AG09309 (cell line): Measurements from ENCODE around the gene FASN.

ENCODE experiments used
- DNase-seq: peaks from one replicate; pipeline ENCODE4 v3.0.0-alpha.2; 2010; ENCODE audit warnings: low read depth
- H3K4me3 ChIP-seq: 2 replicates; pipeline ENCODE4 v1.5.1; 2011; ENCODE audit warnings: mild to moderate bottlenecking, low read depth, low read length, moderate library complexity; ENCODE audit not compliant: control insufficient read depth
- TF ChIP-seq, protein P1 (sequence below): IDR thresholded peaks from 2 replicates; pipeline ENCODE4 v1.5.1; 2011; ENCODE audit warnings: mild to moderate bottlenecking, low read depth, low read length, inconsistent platforms; ENCODE audit not compliant: insufficient read depth, control insufficient read depth; ENCODE audit errors: missing control alignments

The FASN gene

DNA sequence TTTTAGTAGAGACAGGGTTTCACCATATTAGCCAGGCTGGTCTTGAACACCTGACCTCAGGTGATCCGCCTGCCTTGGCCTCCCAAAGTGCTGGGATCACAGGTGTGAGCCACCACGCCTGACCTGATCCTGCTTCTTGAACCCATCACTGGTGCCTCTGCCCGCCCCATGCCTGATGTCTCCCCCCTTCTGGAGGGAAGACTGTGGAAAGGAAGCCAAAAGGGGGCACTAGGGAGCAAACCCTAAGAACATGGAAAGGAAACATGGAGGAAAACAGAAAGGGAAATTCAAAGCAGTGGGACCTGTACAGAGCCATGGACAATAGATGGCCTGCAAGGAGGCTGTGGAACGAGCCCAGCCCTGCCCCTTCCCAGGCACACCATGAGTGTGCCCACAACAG is 31.1 kb upstream of the FASN start:
- no peak for DNase-seq
- H3K4me3 ChIP-seq, result no peak overlapping the region
- TF ChIP-seq, protein P1, sequence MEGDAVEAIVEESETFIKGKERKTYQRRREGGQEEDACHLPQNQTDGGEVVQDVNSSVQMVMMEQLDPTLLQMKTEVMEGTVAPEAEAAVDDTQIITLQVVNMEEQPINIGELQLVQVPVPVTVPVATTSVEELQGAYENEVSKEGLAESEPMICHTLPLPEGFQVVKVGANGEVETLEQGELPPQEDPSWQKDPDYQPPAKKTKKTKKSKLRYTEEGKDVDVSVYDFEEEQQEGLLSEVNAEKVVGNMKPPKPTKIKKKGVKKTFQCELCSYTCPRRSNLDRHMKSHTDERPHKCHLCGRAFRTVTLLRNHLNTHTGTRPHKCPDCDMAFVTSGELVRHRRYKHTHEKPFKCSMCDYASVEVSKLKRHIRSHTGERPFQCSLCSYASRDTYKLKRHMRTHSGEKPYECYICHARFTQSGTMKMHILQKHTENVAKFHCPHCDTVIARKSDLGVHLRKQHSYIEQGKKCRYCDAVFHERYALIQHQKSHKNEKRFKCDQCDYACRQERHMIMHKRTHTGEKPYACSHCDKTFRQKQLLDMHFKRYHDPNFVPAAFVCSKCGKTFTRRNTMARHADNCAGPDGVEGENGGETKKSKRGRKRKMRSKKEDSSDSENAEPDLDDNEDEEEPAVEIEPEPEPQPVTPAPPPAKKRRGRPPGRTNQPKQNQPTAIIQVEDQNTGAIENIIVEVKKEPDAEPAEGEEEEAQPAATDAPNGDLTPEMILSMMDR, result peak; percentile 16

DNA sequence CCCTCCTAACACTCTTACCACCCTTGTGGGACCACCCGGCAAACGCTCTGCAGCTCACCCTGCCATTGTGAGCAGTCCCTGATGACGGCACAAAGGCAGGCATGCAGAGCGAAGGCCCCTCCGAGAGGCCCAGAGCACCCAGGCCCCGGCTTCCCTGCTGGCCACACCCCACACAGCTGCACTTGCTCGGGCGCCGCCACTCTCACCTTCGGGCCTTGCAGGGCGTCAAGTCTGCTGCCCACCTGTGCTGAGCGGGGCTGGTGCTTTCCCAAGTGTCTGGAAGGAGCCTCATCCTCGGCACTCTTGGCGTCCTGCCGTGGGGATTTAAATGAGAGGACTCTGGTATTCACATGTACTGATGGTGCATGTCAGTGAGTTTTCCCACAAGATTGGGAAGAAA is 30.3 kb upstream of the FASN start:
- H3K4me3 ChIP-seq, result no peak overlapping the region
- no peak for DNase-seq
- TF ChIP-seq, protein P1, result no peak

DNA sequence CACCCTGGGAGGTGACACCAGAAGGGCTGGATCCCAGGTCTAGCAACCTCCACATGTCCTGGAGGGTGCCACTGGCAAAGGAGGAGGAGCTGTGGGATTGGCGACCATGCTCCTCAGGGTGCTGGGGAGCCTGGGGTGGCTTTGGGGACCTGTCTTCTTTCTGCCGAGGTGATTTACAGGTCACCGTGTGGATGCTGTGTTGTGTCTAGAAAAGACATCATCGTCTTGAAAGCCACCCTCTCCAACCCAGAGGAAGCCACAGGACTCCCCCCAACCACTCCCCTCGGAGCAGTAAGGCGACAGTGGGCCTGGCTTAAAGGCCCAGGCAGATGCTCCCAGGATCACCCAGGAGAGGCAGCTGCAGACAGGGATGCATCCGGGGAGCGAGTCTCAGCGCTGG is 29.7 kb upstream of the FASN start:
- DNase-seq, result no peak
- TF ChIP-seq, protein P1, result no peak
- no peak overlapping the region for H3K4me3 ChIP-seq

DNA sequence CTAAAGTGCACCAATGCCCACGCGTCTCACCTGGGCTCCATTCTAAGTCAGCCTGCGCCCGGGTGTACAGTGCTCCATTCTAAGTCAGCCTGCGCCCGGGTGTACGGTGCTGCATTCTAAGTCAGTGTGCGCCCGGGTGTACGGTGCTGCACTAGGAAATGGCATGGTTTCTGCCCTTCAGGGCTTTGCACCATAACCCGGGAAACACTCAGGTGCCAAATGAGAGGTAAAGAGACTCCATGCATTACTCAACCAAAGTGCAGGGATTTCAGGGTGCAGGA is 29.2 kb upstream of the FASN start:
- no peak overlapping the region for H3K4me3 ChIP-seq

DNA sequence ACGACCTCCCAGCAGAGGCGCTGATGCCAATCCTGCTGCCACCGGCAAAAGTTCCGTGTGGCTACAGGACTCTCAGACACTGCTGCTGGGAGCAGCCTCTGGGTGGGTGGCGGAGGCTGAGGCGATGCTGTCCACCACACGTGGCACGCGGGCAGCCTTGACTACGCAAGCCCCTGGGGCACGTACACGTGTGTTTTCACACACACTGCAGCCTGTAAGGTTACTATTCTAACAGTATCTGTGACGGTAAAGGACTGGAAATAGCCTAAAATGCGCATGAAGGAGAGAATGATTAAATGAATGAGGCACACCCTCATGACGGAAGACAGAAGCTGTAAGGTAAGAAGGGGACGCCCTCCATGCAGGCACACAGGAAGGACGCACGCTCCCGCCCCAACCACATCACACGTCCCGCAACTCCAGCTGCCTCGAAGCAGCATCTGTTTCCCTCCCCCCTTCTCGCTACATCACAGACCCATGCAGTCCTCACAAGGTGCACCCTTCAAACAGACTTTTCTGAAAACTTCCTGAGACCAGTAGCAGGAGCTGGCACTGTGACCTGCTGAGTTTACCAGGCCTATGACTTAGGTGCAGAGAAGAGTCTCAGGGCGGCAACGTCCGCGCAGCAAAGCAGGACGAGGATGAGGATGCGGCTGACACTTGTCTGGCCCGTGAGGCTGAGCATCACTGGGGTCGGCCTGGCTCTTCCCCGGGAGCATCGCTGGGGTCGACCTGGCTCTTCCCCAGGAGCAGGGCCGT is 28.7 kb upstream of the FASN start:
- no peak for DNase-seq
- TF ChIP-seq, protein P1, result no peak
- H3K4me3 ChIP-seq, result no peak overlapping the region

More for the DNA sequence above, 29.2 kb upstream of the FASN start:
- no peak for DNase-seq
- TF ChIP-seq, protein P1, result no peak

DNA sequence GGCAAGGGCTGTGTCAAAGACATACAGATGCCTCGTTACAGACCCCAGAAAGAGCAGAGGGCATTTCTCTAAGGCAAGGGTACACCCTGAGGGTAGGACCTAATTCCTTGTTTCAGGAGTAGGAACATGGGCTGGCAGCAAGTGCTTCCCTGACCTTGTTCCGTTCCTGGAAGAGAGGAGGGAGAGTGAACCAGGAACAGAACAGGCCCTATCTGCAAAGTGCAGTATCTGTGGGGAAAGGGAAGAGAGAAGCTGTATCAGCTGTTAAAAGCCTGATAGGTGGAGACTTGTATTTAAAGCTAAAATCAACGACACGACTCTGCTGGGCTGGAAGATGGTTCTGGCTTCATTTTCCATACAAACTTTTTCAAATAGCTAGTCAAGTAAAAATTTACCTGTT is 26.1 kb upstream of the FASN start:
- TF ChIP-seq, protein P1, result no peak
- no peak overlapping the region for H3K4me3 ChIP-seq
- no peak for DNase-seq
